Measurements from ENCODE around the gene DQX1. TPM values are rescaled to one million over a fixed set of nuclear protein-coding genes. Genes with fewer than 3 reads are reported as not detected.

Gene DQX1
- total and polyA plus RNA-seq, 2 of the 8 experiments (the other 6 are each of a cell fraction or from before 2014, with no cell fraction given), result 0.76 to 1.1 TPM

- H2AK5ac ChIP-seq (ENCODE audit: low read depth, low read length), result no peak overlapping the region
- no peak overlapping the region for H3K4ac ChIP-seq (replicated peaks; ENCODE audit: insufficient read length, low read depth, low read length)
- peaks cover 9% of the 10 kb centered on the region; the same call in 1 of the 2 replicates for H3K23me2 ChIP-seq (ENCODE audit: low read depth, low read length)
- H2BK120ac ChIP-seq (replicated peaks; ENCODE audit: low read depth, low read length), result no peak overlapping the region
- H3K14ac ChIP-seq (ENCODE audit: insufficient read length), result no peak overlapping the region
- H2BK15ac ChIP-seq (ENCODE audit: low read length), result no peak overlapping the region
- peaks cover 0 to 7% of the 10 kb centered on the region in 2 experiments; a peak in 1 of 4 replicates for H3K79me2 ChIP-seq (ENCODE audit: control insufficient read depth in 1 of 2, insufficient read depth in 2 of 2, low read length in 2 of 2)
- FAIRE-seq (no peak), DNase-seq (ENCODE audit: low read depth in 1 of 2, low spot score in 2 of 2) (no peak)
- no peak overlapping the region for H3K4me2 ChIP-seq (ENCODE audit: insufficient read depth in 1 of 2, low read depth in 2 of 2, low read length in 2 of 2)
- no peak overlapping the region for H3K4me3 ChIP-seq (ENCODE audit: extremely low read depth in 1 of 4, insufficient read depth in 2 of 4, low read depth in 3 of 4, low read length in 4 of 4)
- ChIA-PET POLR2A (ENCODE audit: partially characterized antibody) (interaction anchor here (3.2 to 4.9 kb wide), 2 partner anchors 11 to 13 kb away, joined by 11 to 59 read pairs; partner anchors contain the start of gene LBX2), CTCF (ENCODE audit: partially characterized antibody) (interaction anchor here (1.2 kb wide), 1 partner anchor 102 kb away, joined by 9 read pairs; no protein-coding TSS in a partner anchor)
- H2BK5ac ChIP-seq (ENCODE audit: low read depth, low read length), result no peak overlapping the region
- H3K9me3 ChIP-seq (ENCODE audit: insufficient read depth in 2 of 2, low read depth in 1 of 2, low read length in 1 of 2), result no peaks in the 10 kb centered on the region
- no peak overlapping the region for H2AFZ ChIP-seq (ENCODE audit: low read length)
- no peak overlapping the region for H4K5ac ChIP-seq (ENCODE audit: insufficient read length, low read depth, low read length)
- no peaks in the 10 kb centered on the region for H3K79me1 ChIP-seq (ENCODE audit: low read depth, low read length)
- H3K18ac ChIP-seq (ENCODE audit: extremely low read depth, low read length), result no peak overlapping the region
- TF ChIP-seq SUZ12 (IDR thresholded peaks at IDR 0.05; ENCODE audit: low read length) (no peak), YY1 (IDR thresholded peaks at IDR 0.05; ENCODE audit: low read depth, low read length) (no peak), SP4 (IDR thresholded peaks at IDR 0.05; ENCODE audit: low read length) (no peak), TEAD4 (IDR thresholded peaks at IDR 0.05; ENCODE audit: low read depth, low read length) (no peak), CBX5 (IDR thresholded peaks at IDR 0.05; ENCODE audit: low read depth, low read length) (no peak), EGR1 (IDR thresholded peaks at IDR 0.05; ENCODE audit: borderline replicate concordance, low read depth, low read length) (no peak), NANOG (IDR thresholded peaks at IDR 0.05; ENCODE audit: insufficient read depth, low read depth, low read length, poor library complexity, severe bottlenecking) (no peak)
- H4K91ac ChIP-seq (replicated peaks; ENCODE audit: insufficient read length, low read length), result no peak overlapping the region
- no peak overlapping the region for H3K23ac ChIP-seq (ENCODE audit: insufficient read length)
- no peaks in the 10 kb centered on the region; a peak in 1 of 7 replicates for H3K27me3 ChIP-seq (replicated peaks in 1 of 4; ENCODE audit: control insufficient read depth in 3 of 4, extremely low read depth in 1 of 4, insufficient read depth in 3 of 4, low read length in 3 of 4)
- 94% methylated on average over 2 of the region's 2 CpGs; no CpG with 5 or more reads in 1 of the 2 experiments for WGBS, 2 experiments (ENCODE audit: extremely low coverage in 1 of 2, insufficient coverage in 1 of 2, insufficient read length in 1 of 2, insufficient replicate concordance in 2 of 2, low coverage in 1 of 2, low lambda C conversion rate in 2 of 2, missing lambda C conversion rate in 1 of 2)
- H4K8ac ChIP-seq (ENCODE audit: extremely low read depth, insufficient read depth, low read length), result no peak overlapping the region
- no peak overlapping the region for H2BK12ac ChIP-seq (ENCODE audit: low read depth, low read length)
- H3K56ac ChIP-seq (replicated peaks; ENCODE audit: insufficient read length, low read depth, low read length), result no peak overlapping the region
- no peak overlapping the region for H3K27ac ChIP-seq (ENCODE audit: low read depth, low read length)
- H3K9ac ChIP-seq (replicated peaks in 1 of 4; ENCODE audit: extremely low read depth in 1 of 4, low read depth in 3 of 4, low read length in 3 of 4), result no peak overlapping the region
- no peak overlapping the region for H2BK20ac ChIP-seq (ENCODE audit: low read length)
- peaks cover 0 to 6% (median 4%) of the 10 kb centered on the region in 4 experiments; a peak in 4 of 7 replicates for H3K4me1 ChIP-seq (replicated peaks in 1 of 4; ENCODE audit: control insufficient read depth in 3 of 4, insufficient read depth in 4 of 4, low read length in 3 of 4)
- H3K36me3 ChIP-seq (ENCODE audit: control insufficient read depth in 2 of 4, insufficient read depth in 4 of 4, low read length in 3 of 4), result peaks cover 2 to 8% (median 5%) of the 10 kb centered on the region in 4 experiments; a peak in 5 of 8 replicates
- H4K20me1 ChIP-seq (replicated peaks in 1 of 2; ENCODE audit: control insufficient read depth in 1 of 2, insufficient read depth in 2 of 2, low read length in 2 of 2), result peaks cover 6 to 11% of the 10 kb centered on the region in 2 experiments
Observed at GRCh38 chr2:74486141-74486540, 39.9 kb downstream of the DQX1 start.
